HCT116 (cell line): ENCODE results near the gene TMUB1.

Experiments used
- CTCF ChIP-seq, 3 experiments: fragments of 200-600 bp in 1 of 3; sonication (generic) in 1 of 3; IDR thresholded peaks in 2 of 3; conservative IDR thresholded peaks in 1 of 3; 2 replicates each; pipeline ENCODE4 v1.5.1; 2012 to 2017; ENCODE audit warnings: low read depth in 2 of 3, low read length in 2 of 3, antibody characterized with exemption in 1 of 3, borderline replicate concordance in 1 of 3, control low read depth in 1 of 3, mild to moderate bottlenecking in 1 of 3, mixed read lengths in 1 of 3, mixed run types in 1 of 3, moderate library complexity in 1 of 3; ENCODE audit not compliant: insufficient read depth in 1 of 3
- EZH2 ChIP-seq: fragments of 200-600 bp; sonication (generic); IDR thresholded peaks from 2 replicates; pipeline ENCODE4 v1.6.1; 2017; ENCODE audit warnings: antibody characterized with exemption, mixed run types
- FOSL1 ChIP-seq: IDR thresholded peaks from 2 replicates; pipeline ENCODE4 v1.6.1; 2012; ENCODE audit warnings: low read depth
- MAX ChIP-seq: IDR thresholded peaks from 2 replicates; pipeline ENCODE4 v1.6.1; 2012
- POLR2A ChIP-seq: IDR thresholded peaks from 2 replicates; pipeline ENCODE4 v1.7.0; 2011; ENCODE audit warnings: borderline replicate concordance; ENCODE audit not compliant: insufficient read depth, insufficient read length; ENCODE audit errors: extremely low read depth
- POLR2AphosphoS5 ChIP-seq: IDR thresholded peaks from 2 replicates; pipeline ENCODE4 v1.6.1; 2011; ENCODE audit warnings: mild to moderate bottlenecking, low read depth, low read length, moderate library complexity
- TCF7L2 ChIP-seq: IDR thresholded peaks from 2 replicates; pipeline ENCODE4 v1.7.0; 2011; ENCODE audit warnings: borderline replicate concordance, inconsistent platforms; ENCODE audit not compliant: insufficient read depth, insufficient read length; ENCODE audit errors: extremely low read depth
- ZBTB33 ChIP-seq: IDR thresholded peaks from 2 replicates; pipeline ENCODE4 v1.6.1; 2011; ENCODE audit warnings: mild to moderate bottlenecking, low read length, moderate library complexity; ENCODE audit not compliant: insufficient replicate concordance; ENCODE audit errors: extremely low read depth
- TF ChIP-seq, protein P1 (sequence below): IDR thresholded peaks from 2 replicates; pipeline ENCODE4 v1.6.1; 2012; ENCODE audit warnings: low read depth

DNA sequence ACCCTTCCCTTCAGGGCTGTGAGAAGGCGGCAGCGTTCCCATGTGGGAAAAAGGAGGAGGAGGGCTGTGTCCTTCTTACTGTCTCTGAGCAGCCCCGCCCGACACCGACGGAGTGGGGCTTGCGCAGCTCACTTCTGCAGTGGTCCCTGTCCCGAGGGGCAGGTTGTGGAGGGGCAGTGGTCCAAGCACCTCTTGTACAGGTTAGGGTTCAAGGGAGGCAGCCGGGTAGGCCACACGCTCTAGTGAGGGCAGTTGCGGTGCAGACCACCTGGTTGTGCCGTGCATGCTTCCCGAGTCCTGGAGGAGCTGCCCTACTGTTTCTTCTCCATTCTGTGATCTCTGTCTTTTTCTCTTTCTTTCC lies 35.7 kb upstream of the TMUB1 start:
- TF ChIP-seq POLR2A (no peak), CTCF (IDR thresholded peaks at IDR 0.05 in 2 of 3, conservative IDR thresholded peaks at IDR 0.05 in 1 of 3; ENCODE audit: borderline replicate concordance in 1 of 3, insufficient read depth in 1 of 3, low read depth in 2 of 3, low read length in 2 of 3) (no peak), MAX (no peak), ZBTB33 (no peak), TCF7L2 (no peak), POLR2AphosphoS5 (no peak), EZH2 (no peak), FOSL1 (no peak)
- TF ChIP-seq, protein P1, sequence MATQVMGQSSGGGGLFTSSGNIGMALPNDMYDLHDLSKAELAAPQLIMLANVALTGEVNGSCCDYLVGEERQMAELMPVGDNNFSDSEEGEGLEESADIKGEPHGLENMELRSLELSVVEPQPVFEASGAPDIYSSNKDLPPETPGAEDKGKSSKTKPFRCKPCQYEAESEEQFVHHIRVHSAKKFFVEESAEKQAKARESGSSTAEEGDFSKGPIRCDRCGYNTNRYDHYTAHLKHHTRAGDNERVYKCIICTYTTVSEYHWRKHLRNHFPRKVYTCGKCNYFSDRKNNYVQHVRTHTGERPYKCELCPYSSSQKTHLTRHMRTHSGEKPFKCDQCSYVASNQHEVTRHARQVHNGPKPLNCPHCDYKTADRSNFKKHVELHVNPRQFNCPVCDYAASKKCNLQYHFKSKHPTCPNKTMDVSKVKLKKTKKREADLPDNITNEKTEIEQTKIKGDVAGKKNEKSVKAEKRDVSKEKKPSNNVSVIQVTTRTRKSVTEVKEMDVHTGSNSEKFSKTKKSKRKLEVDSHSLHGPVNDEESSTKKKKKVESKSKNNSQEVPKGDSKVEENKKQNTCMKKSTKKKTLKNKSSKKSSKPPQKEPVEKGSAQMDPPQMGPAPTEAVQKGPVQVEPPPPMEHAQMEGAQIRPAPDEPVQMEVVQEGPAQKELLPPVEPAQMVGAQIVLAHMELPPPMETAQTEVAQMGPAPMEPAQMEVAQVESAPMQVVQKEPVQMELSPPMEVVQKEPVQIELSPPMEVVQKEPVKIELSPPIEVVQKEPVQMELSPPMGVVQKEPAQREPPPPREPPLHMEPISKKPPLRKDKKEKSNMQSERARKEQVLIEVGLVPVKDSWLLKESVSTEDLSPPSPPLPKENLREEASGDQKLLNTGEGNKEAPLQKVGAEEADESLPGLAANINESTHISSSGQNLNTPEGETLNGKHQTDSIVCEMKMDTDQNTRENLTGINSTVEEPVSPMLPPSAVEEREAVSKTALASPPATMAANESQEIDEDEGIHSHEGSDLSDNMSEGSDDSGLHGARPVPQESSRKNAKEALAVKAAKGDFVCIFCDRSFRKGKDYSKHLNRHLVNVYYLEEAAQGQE: no peak
